Aorta (tissue), 5 donors: ENCODE measurements around the gene CA9. TPM values are rescaled to one million over a fixed set of nuclear protein-coding genes. Genes with fewer than 3 reads are reported as not detected.
"Not testable (repeated sequence)": the region's sequence is repeated elsewhere in the genome, so short reads cannot be mapped to it uniquely, and the experiment has no call there.

Experiments
- ATAC-seq: fragments of 200-7000 bp; cut with Tn5 transposase; one replicate; pipeline ENCODE4 v1.9.1; 2022; ENCODE audit warnings: moderate library complexity; ENCODE audit not compliant: low FRiP score
- DNase-seq, 2 donors: peaks; one replicate each; pipeline ENCODE4 v3.0.0-alpha.2; 2020
- H3K27ac ChIP-seq, 2 donors: one replicate each; pipeline ENCODE4 v1.5.1; 2013; ENCODE audit warnings: low read length in 2 of 2, mild to moderate bottlenecking in 2 of 2, moderate library complexity in 2 of 2, control low read depth in 1 of 2, inconsistent platforms in 1 of 2, low read depth in 1 of 2
- H3K27me3 ChIP-seq, 2 donors: one replicate each; pipeline ENCODE4 v1.6.1; 2013; ENCODE audit warnings: control low read depth in 1 of 2, low read length in 1 of 2, mild to moderate bottlenecking in 1 of 2, moderate library complexity in 1 of 2; ENCODE audit not compliant: insufficient read depth in 2 of 2, control insufficient read depth in 1 of 2
- H3K36me3 ChIP-seq, 2 donors: one replicate each; pipeline ENCODE4 v1.6.1; 2013; ENCODE audit warnings: control low read depth in 1 of 2, low read length in 1 of 2, mild to moderate bottlenecking in 1 of 2; ENCODE audit not compliant: insufficient read depth in 2 of 2, control insufficient read depth in 1 of 2
- H3K4me1 ChIP-seq, 2 donors: one replicate each; pipeline ENCODE4 v1.6.1; 2013; ENCODE audit warnings: low read length in 2 of 2, control low read depth in 1 of 2, mild to moderate bottlenecking in 1 of 2, moderate library complexity in 1 of 2; ENCODE audit not compliant: insufficient read depth in 2 of 2, control insufficient read depth in 1 of 2
- H3K4me3 ChIP-seq, 2 donors: one replicate each; pipeline ENCODE4 v1.5.1; 2013; ENCODE audit warnings: low read length in 2 of 2, control low read depth in 1 of 2, mild to moderate bottlenecking in 1 of 2
- H3K9me3 ChIP-seq: one replicate; pipeline ENCODE4 v1.6.1; 2013; ENCODE audit warnings: mild to moderate bottlenecking, low read length; ENCODE audit not compliant: control insufficient read depth
- WGBS, 2 donors: extraction: QIAGEN DNeasy Blood & Tissue Kit; methylation state at CpG; one replicate each; pipeline ENCODE4 v1.1.7; 2013; 5-methylcytosine and 5-hydroxymethylcytosine counted together
- intact Hi-C, 2 donors: fragments of 100-400 bp; cut with DNase I; formaldehyde crosslinking; loops; one replicate each; pipeline versions ENCODE4 v1.14.2 to v1.15.0; 2022
- long read RNA-seq, 2 donors: library from polyadenylated mRNA; unstranded; transcript quantifications; one replicate each; pipeline ENCODE4 v2.0.0, GENCODE V29; 2020 to 2021
- polyA plus RNA-seq, 2 donors: library from polyadenylated mRNA; stranded (reverse); fragments of 200-250 nt; gene quantifications; one replicate each; pipeline ENCODE4 v1.2.3, GENCODE V29; 2013
- total RNA-seq, 2 donors: library from RNA; stranded (reverse); fragmentation: NEBNext Ultra II Directional; extraction: Animal tissue kit (Norgen Biotek cat#: 25700); gene quantifications; one replicate each; pipeline ENCODE4 v1.2.1, GENCODE V29; 2021
- donor health status: healthy with polysubstance abuse.
- donor health status: Bipolar disorder and iron deficiency.
- donor health status: DM: no; HTN: no; CAD: no.
- donor health status: DM: no; HTN: no; CAD: no.
- donor health status: DM: yes; HTN: yes; CAD: no.

CA9 gene
- total RNA-seq (1 to 10 TPM; 4.3 to 8.8 TPM), polyA plus RNA-seq (under 1 TPM in 1 of 2 donors, not detected in 1; 0.79 TPM)
- long read RNA-seq, donor 1, transcript CA9-201 (11 exons, 1,618 nt): major isoform, 8 of 8 reads
- long read RNA-seq, donor 1, partial matches to known transcripts: 0 of 8 reads
- long read RNA-seq, donor 1, other reads (novel, unspliced or antisense): 0 of 8 reads
- long read RNA-seq, donor 2, partial matches to known transcripts: 0 of 2 reads
- long read RNA-seq, donor 2, other reads (novel, unspliced or antisense): 0 of 2 reads

DNA sequence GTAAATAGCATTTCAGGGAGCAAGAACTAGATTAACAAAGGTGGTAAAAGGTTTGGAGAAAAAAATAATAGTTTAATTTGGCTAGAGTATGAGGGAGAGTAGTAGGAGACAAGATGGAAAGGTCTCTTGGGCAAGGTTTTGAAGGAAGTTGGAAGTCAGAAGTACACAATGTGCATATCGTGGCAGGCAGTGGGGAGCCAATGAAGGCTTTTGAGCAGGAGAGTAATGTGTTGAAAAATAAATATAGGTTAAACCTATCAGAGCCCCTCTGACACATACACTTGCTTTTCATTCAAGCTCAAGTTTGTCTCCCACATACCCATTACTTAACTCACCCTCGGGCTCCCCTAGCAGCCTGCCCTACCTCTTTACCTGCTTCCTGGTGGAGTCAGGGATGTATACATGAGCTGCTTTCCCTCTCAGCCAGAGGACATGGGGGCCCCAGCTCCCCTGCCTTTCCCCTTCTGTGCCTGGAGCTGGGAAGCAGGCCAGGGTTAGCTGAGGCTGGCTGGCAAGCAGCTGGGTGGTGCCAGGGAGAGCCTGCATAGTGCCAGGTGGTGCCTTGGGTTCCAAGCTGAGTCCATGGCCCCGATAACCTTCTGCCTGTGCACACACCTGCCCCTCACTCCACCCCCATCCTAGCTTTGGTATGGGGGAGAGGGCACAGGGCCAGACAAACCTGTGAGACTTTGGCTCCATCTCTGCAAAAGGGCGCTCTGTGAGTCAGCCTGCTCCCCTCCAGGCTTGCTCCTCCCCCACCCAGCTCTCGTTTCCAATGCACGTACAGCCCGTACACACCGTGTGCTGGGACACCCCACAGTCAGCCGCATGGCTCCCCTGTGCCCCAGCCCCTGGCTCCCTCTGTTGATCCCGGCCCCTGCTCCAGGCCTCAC, at the start of gene CA9:
Gene CA9, plus strand, starts transcription at position 797 of the 893 bp plus-strand sequence. Its CDS starts 32 bp downstream, at position 829.
- no peaks in the 10 kb centered on the region for H3K4me1 ChIP-seq
- intact Hi-C loops: no loop called here
- peak in 1 of 2 donors; percentile 64 for DNase-seq
- H3K9me3 ChIP-seq: no peaks in the 10 kb centered on the region
- 6 to 9% methylated on average over 10 of the region's 10 CpGs for WGBS, 2 donors
- no peak within 1 kb of the TSS for H3K27ac ChIP-seq
- H3K4me3 ChIP-seq: no peak within 1 kb of the TSS
- no peaks in the 10 kb centered on the region for H3K27me3 ChIP-seq
- peak; percentile 42 for ATAC-seq
- H3K36me3 ChIP-seq: no peaks in the 10 kb centered on the region

DNA sequence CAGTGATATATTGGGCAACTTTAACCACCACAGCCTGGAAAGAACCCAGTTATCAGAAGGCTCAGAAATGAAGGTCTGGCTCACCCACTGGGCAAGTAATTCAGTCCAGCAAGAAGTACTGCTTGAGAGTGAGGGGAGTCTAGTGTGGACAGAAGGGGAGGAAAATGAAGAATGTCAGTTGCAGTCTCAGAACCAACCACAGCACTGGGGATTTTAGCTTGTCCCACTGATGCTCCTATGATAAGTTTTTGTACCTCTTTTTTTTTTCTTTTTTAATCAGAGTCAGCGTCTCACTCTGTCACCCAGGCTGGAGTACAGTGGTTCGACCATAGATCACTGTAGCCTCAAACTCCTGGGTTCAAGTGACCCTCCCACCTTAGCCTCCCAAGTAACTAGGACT, 46.2 kb upstream of the CA9 start:
- no peaks in the 10 kb centered on the region for H3K4me1 ChIP-seq
- ATAC-seq: no peak
- 89 to 92% methylated on average over 2 of the region's 2 CpGs for WGBS, 2 donors
- H3K27me3 ChIP-seq: no peaks in the 10 kb centered on the region
- no peaks in the 10 kb centered on the region for H3K9me3 ChIP-seq
- no peak for DNase-seq
- no peak overlapping the region for H3K4me3 ChIP-seq
- no peak overlapping the region for H3K27ac ChIP-seq
- intact Hi-C loops: no loop called here
- no peaks in the 10 kb centered on the region for H3K36me3 ChIP-seq

DNA sequence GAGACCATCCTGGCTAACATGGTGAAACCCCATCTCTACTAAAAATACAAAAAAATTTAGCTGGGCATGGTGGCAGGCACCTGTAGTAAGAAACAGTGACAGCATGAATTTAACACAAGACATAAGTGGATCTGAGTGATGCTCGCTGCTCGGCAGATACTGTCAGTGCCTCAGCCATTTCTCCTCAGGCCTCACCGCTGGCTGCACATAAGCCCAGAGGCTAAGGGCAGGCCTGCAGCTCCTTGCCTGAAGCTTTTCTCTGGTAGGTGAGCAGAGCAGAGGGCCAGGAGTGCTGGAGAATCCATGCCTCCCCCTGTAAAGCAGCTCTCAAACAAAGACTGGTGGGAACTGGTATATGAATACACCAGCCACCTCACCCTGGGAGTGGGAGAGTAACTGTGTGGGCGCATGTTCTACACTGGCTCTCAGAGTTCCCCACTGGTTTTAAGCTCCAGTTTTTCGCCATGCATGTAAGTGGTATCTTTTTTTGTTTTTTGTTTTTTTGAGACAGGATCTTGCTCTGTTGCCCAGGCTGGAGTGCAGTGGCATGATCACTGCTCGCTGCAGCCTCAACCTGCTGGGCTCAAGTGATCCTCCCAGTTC, 45.2 kb upstream of the CA9 start:
- 96 to 99% methylated on average over 6 of the region's 6 CpGs for WGBS, 2 donors
- intact Hi-C loops: no loop called here
- H3K4me1 ChIP-seq: no peaks in the 10 kb centered on the region
- H3K9me3 ChIP-seq: no peaks in the 10 kb centered on the region
- no peak overlapping the region for H3K4me3 ChIP-seq
- no peak for DNase-seq
- no peaks in the 10 kb centered on the region for H3K36me3 ChIP-seq
- H3K27me3 ChIP-seq: no peaks in the 10 kb centered on the region
- ATAC-seq: no peak
- H3K27ac ChIP-seq: no peak overlapping the region

DNA sequence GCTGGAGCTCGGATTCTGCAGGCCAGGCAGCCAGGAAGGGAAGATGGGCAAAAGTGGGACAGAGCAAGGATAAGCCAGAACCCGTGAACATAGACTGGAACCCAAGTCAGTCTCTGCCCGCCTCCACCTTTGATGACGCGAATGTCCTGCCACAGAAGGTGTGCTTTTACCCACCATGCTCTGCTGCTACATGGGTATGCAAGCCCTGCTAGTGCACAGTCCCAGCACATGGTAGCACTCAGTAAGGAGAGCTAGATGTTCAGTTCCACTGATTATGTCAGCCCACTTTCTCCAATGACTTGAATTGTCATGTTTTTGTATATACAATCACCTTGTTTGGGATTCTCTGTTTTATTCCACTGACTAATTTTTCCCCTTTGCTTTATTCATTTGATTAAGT, 44.1 kb upstream of the CA9 start:
- no peak for DNase-seq
- no peak for ATAC-seq
- intact Hi-C loops: no loop called here
- Histone ChIP-seq H3K9me3 (no peaks in the 10 kb centered on the region), H3K4me3 (no peak overlapping the region), H3K27me3 (no peaks in the 10 kb centered on the region), H3K36me3 (no peaks in the 10 kb centered on the region), H3K27ac (no peak overlapping the region), H3K4me1 (no peaks in the 10 kb centered on the region)
- WGBS, 2 donors: 86 to 87% methylated on average over 5 of the region's 5 CpGs

DNA sequence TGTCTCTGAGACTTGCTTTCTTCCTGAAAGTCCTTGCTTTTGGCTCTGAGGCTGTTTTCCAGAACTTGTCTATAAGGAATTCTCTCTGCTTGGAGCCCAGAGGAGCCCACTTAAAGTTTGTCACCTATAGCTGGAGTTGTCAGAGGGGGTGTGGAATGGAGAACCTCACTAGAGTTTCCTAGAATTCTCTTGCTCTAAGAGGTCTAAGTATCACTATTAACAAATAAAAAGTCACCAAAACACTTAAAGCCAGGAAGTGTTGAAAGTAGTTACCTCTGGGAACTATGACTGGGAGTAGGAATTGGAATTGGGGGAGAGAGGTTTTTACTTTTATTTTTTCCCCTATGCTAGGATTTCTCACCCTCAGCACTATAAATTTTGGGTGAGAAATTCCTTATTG, 38.0 kb upstream of the CA9 start:
- Histone ChIP-seq H3K36me3 (no peaks in the 10 kb centered on the region), H3K27me3 (no peaks in the 10 kb centered on the region), H3K4me1 (no peaks in the 10 kb centered on the region), H3K9me3 (no peaks in the 10 kb centered on the region), H3K27ac (no peak overlapping the region), H3K4me3 (no peak overlapping the region)
- intact Hi-C loops: no loop called here
- DNase-seq: no peak
- no peak for ATAC-seq

- DNase-seq (no peak), ATAC-seq (no peak)
- intact Hi-C loops: no loop called here
- H3K36me3 ChIP-seq: no peaks in the 10 kb centered on the region
- no peaks in the 10 kb centered on the region for H3K27me3 ChIP-seq
- no peaks in the 10 kb centered on the region for H3K4me1 ChIP-seq
- no peak overlapping the region for H3K4me3 ChIP-seq
- H3K27ac ChIP-seq: no peak overlapping the region
- 73 to 82% methylated on average over 9 of the region's 9 CpGs for WGBS, 2 donors
- H3K9me3 ChIP-seq: no peaks in the 10 kb centered on the region
Observed at GRCh38 chr9:35636135-35636876, 37.4 kb upstream of the CA9 start.

GRCh38 chr9:35636877-35637246, 36.9 kb upstream of the CA9 start:
- H3K27ac ChIP-seq, DNase-seq, H3K36me3 ChIP-seq, H3K4me1 ChIP-seq, H3K4me3 ChIP-seq, H3K27me3 ChIP-seq, intact Hi-C loops, ATAC-seq, H3K9me3 ChIP-seq: not testable (repeated sequence)
- WGBS, 2 donors: 98% methylated on average over 6 of the region's 6 CpGs

- ATAC-seq, H3K36me3 ChIP-seq, H3K27ac ChIP-seq, H3K4me3 ChIP-seq, H3K4me1 ChIP-seq, DNase-seq, H3K9me3 ChIP-seq, H3K27me3 ChIP-seq, intact Hi-C loops: not testable (repeated sequence)
- WGBS, 2 donors: 92 to 93% methylated on average over 9 of the region's 9 CpGs
Observed at GRCh38 chr9:35637427-35637955, 36.2 kb upstream of the CA9 start.
